HG02840 (cell line): ENCODE results near the gene NR6A1.

Experiments used
- ATAC-seq: cut with Tn5 transposase; IDR thresholded peaks from one replicate; pipeline ENCODE4 v1.9.1; 2021; ENCODE audit warnings: mild to moderate bottlenecking, moderate library complexity, moderate number of reproducible peaks; ENCODE audit not compliant: unreplicated experiment, low FRiP score

Gene NR6A1

DNA sequence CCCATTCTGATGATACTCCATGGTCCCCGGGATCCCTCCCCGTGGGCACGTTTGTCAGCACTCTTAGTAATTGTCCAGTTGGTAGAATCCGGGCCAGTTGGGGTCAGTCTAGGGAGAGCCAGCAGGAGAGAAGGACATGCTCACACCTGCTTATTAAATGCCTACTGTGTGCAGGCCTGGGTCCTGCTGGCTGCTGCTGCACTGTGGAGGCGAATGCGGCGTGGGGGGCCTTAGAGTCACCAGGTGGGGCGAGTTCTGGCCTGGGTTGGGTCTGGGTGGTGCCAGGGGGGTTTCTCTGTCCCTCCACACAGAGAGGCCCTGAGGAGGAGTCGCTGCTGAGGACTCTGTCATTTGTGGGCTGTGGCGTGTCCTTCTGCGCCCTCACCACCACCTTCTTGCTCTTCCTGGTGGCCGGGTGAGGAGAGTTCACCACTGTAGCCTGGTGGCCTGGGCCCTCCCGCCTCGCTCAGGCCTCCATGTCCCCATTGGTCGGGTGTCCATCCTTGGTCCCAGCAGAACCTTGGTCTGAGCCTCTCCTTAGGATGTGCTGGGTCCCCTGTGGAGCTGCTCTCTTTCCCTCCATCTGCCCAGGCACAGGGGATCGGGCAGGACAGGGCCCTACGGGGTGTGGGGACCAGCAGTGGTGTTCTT lies 303.6 kb downstream of the NR6A1 start:
- no peak for ATAC-seq
